Measurements from ENCODE around the gene KCNK3.
"Not testable (repeated sequence)": the region's sequence is repeated elsewhere in the genome, so short reads cannot be mapped to it uniquely, and the experiment has no call there.

The KCNK3 gene

GRCh38 chr2:26756337-26756736 is 63.8 kb downstream of the KCNK3 start:
- no peak for DNase-seq (ENCODE audit: low spot score)

GRCh38 chr2:26757873-26758789 is 65.6 kb downstream of the KCNK3 start:
- DNase-seq (ENCODE audit: low spot score): peak; percentile 81

- no peak for DNase-seq (ENCODE audit: low spot score)
Observed at GRCh38 chr2:26758790-26759321, 66.3 kb downstream of the KCNK3 start.

GRCh38 chr2:26759845-26760244 is 67.3 kb downstream of the KCNK3 start:
- no peak for DNase-seq (ENCODE audit: low spot score)

- DNase-seq (ENCODE audit: low spot score): not testable (repeated sequence)
Observed at GRCh38 chr2:26760991-26761390, 68.5 kb downstream of the KCNK3 start.

- no peak for DNase-seq (ENCODE audit: low spot score)
Observed at GRCh38 chr2:26763019-26763418, 70.5 kb downstream of the KCNK3 start.

GRCh38 chr2:26764078-26764887 is 71.8 kb downstream of the KCNK3 start, which contains the start of gene SLC35F6:
TSS of gene SLC35F6 (plus strand) at chr2:26764284. CDS start at chr2:26764350, 66 bp downstream.
- DNase-seq (ENCODE audit: low spot score): peak; percentile 61

GRCh38 chr2:26764906-26765305 is 72.4 kb downstream of the KCNK3 start:
- DNase-seq (ENCODE audit: low spot score): no peak

GRCh38 chr2:26765475-26766200 is 73.1 kb downstream of the KCNK3 start:
- no peak for DNase-seq (ENCODE audit: low spot score)

GRCh38 chr2:26767129-26767528 is 74.6 kb downstream of the KCNK3 start:
- DNase-seq (ENCODE audit: low spot score): no peak

GRCh38 chr2:26767894-26768487 is 75.5 kb downstream of the KCNK3 start:
- DNase-seq (ENCODE audit: low spot score): no peak

GRCh38 chr2:26768759-26769088 is 76.2 kb downstream of the KCNK3 start:
- no peak for DNase-seq (ENCODE audit: low spot score)

- no peak for DNase-seq (ENCODE audit: low spot score)
Observed at GRCh38 chr2:26769089-26769761, 76.7 kb downstream of the KCNK3 start.

GRCh38 chr2:26770986-26771586 is 78.6 kb downstream of the KCNK3 start:
- peak; percentile 40 for DNase-seq (ENCODE audit: low spot score)

- no peak for DNase-seq (ENCODE audit: low spot score)
Observed at GRCh38 chr2:26772064-26773001, 79.8 kb downstream of the KCNK3 start.

- DNase-seq (ENCODE audit: low spot score): no peak
Observed at GRCh38 chr2:26776195-26776800, 83.8 kb downstream of the KCNK3 start.

GRCh38 chr2:26778098-26778497 is 85.6 kb downstream of the KCNK3 start:
- no peak for DNase-seq (ENCODE audit: low spot score)

GRCh38 chr2:26778507-26778906 is 86.0 kb downstream of the KCNK3 start:
- DNase-seq (ENCODE audit: low spot score): no peak

- no peak for DNase-seq (ENCODE audit: low spot score)
Observed at GRCh38 chr2:26780203-26780760, 87.8 kb downstream of the KCNK3 start.
